Measurements from ENCODE around the gene MUC6. TPM values are rescaled to one million over a fixed set of nuclear protein-coding genes. Genes with fewer than 3 reads are reported as not detected.

Gene MUC6, protein sequence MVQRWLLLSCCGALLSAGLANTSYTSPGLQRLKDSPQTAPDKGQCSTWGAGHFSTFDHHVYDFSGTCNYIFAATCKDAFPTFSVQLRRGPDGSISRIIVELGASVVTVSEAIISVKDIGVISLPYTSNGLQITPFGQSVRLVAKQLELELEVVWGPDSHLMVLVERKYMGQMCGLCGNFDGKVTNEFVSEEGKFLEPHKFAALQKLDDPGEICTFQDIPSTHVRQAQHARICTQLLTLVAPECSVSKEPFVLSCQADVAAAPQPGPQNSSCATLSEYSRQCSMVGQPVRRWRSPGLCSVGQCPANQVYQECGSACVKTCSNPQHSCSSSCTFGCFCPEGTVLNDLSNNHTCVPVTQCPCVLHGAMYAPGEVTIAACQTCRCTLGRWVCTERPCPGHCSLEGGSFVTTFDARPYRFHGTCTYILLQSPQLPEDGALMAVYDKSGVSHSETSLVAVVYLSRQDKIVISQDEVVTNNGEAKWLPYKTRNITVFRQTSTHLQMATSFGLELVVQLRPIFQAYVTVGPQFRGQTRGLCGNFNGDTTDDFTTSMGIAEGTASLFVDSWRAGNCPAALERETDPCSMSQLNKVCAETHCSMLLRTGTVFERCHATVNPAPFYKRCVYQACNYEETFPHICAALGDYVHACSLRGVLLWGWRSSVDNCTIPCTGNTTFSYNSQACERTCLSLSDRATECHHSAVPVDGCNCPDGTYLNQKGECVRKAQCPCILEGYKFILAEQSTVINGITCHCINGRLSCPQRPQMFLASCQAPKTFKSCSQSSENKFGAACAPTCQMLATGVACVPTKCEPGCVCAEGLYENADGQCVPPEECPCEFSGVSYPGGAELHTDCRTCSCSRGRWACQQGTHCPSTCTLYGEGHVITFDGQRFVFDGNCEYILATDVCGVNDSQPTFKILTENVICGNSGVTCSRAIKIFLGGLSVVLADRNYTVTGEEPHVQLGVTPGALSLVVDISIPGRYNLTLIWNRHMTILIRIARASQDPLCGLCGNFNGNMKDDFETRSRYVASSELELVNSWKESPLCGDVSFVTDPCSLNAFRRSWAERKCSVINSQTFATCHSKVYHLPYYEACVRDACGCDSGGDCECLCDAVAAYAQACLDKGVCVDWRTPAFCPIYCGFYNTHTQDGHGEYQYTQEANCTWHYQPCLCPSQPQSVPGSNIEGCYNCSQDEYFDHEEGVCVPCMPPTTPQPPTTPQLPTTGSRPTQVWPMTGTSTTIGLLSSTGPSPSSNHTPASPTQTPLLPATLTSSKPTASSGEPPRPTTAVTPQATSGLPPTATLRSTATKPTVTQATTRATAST (N-terminal part only)
- not detected for total RNA-seq

DNA sequence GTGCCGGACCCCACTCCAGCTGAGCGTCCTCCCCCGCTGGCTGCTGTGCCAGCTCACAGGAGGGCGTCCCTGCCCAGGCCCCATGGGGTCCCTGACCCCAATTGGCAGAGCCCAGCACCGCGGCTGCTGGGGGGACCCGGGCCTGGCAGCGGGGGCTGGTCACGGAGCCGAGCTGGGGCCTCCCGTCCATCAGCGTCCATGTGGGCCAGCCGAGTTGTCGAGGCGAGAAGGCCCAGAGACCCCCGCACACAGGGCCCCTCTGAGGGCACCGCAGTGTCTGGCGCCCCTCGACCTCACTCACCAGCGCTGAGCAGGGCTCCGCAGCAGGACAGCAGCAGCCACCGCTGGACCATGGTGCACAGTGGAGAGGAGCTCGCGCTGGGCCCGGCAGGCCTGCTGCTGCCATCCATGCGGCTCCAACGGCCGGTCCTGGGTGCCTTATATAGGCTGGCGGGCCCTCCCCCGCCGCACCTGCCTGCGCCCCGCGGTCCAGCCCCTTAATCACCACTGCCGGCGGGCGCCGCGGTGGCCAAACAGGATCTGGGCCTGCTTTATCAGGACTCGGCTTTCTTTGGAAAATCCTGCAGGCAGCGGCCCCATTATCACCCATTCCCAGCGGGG lies at the start of gene MUC6:
Gene MUC6, minus strand, starts transcription at position 416 of the 621 bp plus-strand sequence. Its CDS starts 63 bp downstream, at position 353.
- TF ChIP-seq, protein P1, sequence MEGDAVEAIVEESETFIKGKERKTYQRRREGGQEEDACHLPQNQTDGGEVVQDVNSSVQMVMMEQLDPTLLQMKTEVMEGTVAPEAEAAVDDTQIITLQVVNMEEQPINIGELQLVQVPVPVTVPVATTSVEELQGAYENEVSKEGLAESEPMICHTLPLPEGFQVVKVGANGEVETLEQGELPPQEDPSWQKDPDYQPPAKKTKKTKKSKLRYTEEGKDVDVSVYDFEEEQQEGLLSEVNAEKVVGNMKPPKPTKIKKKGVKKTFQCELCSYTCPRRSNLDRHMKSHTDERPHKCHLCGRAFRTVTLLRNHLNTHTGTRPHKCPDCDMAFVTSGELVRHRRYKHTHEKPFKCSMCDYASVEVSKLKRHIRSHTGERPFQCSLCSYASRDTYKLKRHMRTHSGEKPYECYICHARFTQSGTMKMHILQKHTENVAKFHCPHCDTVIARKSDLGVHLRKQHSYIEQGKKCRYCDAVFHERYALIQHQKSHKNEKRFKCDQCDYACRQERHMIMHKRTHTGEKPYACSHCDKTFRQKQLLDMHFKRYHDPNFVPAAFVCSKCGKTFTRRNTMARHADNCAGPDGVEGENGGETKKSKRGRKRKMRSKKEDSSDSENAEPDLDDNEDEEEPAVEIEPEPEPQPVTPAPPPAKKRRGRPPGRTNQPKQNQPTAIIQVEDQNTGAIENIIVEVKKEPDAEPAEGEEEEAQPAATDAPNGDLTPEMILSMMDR (IDR thresholded peaks at IDR 0.05; ENCODE audit: low read depth), result no peak

DNA sequence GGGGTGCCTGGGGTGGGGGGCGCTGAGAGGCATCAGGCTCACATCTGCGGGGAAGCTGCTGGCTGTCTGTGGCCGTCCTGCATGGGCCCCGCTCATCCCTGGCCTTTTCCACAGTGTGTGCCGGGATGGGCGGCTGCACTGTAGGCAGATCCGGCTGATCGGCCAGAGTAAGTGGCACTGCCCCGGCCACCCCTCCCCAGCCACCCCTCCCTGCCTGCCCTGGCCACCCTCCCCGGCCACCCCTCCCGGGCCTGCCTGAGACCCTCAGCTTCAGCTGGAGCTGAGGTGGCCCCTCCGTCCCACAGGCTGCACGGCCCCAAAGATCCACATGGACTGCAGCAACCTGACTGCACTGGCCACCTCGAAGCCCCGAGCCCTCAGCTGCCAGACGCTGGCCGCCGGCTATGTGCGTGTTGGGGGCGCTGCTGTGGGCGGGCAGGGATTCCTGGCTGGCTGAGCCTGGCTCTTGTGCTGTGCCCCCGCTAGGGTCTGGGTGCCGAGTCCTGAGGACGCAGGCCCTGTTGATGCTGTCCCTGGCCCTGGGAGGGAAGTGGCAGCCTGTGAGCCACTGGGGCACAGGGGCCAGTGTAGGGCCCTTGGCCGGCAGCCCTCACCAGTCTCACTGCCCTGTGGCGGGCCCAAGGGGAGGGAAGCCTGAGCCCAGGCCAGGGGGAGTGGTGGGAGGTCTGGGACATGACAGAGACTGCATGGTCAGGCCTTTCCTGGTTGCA lies 49.1 kb upstream of the MUC6 start:
- TF ChIP-seq, protein P1 (IDR thresholded peaks at IDR 0.05; ENCODE audit: low read depth), result no peak

DNA sequence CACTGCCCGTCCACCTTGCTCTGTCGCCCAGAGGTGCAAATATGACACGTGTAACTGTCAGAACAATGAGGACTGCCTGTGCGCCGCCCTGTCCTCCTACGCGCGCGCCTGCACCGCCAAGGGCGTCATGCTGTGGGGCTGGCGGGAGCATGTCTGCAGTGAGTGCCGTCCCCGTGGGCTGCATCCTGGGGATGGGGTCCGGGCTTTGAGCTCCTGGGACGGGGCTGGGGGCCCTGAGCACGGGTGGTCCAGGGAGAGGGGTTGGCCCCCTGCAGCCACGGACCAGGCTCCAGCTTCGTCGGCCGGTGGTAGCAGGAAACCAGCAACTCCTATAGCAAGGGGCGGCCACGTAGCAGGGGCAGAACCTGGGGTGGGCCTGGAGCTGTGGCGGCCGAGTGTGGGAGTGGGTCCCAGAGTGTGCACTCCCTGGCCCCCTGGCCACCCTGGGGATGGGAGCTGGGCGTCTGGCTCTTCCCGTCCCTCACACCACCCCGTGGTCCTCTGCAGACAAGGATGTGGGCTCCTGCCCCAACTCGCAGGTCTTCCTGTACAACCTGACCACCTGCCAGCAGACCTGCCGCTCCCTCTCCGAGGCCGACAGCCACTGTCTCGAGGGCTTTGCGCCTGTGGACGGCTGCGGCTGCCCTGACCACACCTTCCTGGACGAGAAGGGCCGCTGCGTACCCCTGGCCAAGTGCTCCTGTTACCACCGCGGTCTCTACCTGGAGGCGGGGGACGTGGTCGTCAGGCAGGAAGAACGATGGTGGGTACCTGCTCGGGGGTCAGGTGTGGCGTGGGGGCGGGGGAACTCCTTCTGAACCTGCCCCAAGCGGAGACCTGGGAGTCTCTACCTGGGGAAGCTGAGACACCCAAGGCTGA lies 48.3 kb upstream of the MUC6 start:
- TF ChIP-seq, protein P1 (IDR thresholded peaks at IDR 0.05; ENCODE audit: low read depth), result no peak

DNA sequence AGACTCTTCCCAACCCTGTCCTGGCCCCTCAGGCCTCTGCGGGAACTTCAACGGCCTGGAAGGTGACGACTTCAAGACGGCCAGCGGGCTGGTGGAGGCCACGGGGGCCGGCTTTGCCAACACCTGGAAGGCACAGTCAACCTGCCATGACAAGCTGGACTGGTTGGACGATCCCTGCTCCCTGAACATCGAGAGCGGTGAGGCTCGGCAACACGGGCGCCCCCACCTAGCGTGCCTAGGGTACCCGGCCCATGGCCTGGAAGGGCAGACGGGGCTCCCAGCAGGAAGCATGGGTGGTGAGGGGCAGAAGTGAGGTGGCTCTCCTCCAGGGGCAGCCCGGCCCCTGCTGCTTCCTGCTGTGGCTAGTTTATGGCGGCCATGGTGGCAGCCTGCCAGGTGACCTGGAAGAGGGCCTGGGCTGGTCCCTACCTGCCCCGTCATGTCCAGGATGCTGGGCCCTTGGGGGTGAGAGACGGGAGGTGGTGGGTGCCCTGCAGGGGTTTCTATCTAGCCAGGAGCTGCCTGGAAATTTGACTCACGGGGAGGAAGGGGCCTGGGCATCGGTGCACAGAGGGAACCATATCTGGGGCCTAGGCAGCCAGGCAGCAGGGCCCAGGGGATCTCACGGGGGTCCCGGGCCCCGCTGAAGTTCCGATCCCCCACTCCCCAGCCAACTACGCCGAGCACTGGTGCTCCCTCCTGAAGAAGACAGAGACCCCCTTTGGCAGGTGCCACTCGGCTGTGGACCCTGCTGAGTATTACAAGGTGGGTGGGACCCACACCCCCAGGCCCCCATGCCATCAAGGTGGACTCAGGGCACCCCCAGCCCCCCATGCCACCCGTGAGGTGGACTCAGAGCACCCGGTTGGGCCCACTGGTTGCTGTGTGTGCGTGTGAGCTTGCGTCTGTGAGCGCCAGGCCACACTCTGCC lies 47.4 kb upstream of the MUC6 start:
- TF ChIP-seq, protein P1 (IDR thresholded peaks at IDR 0.05; ENCODE audit: low read depth), result no peak

DNA sequence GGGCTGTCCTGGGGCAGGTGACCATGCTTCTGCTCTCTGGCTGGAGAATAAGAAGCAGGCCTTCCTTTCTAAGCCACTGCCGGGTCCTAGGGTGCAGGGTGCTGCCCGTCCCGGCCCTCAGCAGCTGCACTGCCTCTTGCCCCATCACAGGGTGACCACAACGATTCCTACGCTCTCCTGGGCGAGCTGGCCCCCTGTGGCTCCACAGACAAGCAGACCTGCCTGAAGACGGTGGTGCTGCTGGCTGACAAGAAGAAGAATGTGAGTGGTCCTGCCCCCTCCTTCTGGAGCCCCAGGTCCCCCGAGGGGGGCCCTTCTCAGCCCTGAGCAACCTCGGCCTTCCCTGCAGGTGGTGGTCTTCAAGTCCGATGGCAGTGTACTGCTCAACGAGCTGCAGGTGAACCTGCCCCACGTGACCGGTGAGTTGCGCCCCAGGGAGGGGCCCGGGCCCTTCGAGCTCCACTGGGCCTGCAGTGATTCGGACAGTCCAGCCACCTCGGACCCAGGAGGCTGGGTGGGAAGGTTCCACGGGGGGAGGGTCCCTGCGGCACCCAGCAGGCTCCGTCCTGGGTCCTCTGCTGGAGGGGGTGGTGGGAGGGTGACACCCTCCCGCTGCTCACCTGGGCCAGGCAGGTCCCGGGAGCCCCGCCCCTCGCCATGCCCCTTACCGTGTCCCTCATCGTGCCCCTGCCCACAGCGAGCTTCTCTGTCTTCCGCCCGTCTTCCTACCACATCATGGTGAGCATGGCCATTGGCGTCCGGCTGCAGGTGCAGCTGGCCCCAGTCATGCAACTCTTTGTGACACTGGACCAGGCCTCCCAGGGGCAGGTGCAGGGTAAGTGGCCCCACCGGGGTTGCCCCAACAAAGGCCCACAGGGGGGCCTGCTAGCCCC lies 46.5 kb upstream of the MUC6 start:
- TF ChIP-seq, protein P1 (IDR thresholded peaks at IDR 0.05; ENCODE audit: low read depth), result no peak
